Neural progenitor cell (in vitro differentiated cells): ENCODE results near the gene KAZN.

Experiments used
- EZH2 ChIP-seq: fragments of 200-600 bp; sonication (generic); IDR thresholded peaks from 2 replicates; pipeline ENCODE4 v1.6.1; 2017; ENCODE audit warnings: antibody characterized with exemption, mild to moderate bottlenecking, moderate library complexity
- TF ChIP-seq, protein P1 (sequence below): fragments of 200-600 bp; sonication (generic); IDR thresholded peaks from 2 replicates; pipeline ENCODE4 v1.5.1; 2017; ENCODE audit warnings: antibody characterized with exemption, mild to moderate bottlenecking

DNA sequence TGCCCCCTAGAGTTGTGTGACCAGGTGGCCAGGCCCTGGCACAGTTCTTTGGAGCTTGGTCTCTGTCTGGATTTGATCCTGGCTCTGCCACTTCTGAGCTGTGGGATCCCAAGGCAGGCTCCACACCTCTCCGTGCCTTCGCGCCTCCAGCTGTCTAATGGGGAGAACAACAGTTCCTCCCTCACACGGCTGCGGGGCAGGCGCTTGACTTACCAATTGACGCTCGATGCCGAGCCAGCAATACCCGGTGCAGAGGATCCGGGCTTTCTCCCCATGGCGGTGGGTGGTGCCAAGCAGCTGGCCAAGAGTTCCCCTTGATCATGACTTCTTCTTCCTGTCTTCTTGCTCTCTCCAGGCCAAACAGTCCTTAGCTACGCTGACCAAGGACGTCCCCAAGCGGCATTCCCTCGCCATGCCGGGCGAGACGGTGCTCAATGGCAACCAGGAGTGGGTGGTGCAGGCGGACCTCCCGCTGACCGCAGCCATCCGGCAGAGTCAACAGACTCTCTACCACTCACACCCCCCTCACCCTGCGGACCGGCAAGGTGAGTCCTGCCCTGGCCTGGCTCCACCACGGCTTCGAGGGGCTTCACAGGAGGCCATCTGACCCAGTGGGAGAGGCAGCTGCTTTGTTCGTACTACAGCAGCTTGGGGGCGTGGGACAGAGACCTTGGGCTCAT is 457.4 kb downstream of the KAZN start:
- TF ChIP-seq, protein P1, sequence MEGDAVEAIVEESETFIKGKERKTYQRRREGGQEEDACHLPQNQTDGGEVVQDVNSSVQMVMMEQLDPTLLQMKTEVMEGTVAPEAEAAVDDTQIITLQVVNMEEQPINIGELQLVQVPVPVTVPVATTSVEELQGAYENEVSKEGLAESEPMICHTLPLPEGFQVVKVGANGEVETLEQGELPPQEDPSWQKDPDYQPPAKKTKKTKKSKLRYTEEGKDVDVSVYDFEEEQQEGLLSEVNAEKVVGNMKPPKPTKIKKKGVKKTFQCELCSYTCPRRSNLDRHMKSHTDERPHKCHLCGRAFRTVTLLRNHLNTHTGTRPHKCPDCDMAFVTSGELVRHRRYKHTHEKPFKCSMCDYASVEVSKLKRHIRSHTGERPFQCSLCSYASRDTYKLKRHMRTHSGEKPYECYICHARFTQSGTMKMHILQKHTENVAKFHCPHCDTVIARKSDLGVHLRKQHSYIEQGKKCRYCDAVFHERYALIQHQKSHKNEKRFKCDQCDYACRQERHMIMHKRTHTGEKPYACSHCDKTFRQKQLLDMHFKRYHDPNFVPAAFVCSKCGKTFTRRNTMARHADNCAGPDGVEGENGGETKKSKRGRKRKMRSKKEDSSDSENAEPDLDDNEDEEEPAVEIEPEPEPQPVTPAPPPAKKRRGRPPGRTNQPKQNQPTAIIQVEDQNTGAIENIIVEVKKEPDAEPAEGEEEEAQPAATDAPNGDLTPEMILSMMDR: no peak
- no peak for TF ChIP-seq EZH2
